IPS-18a (cell line): ENCODE data around the gene PPP2R5C.
A peak's percentile ranks its signal among the peaks of the same experiment; 100 is the strongest.
"Not testable (repeated sequence)": the region's sequence is repeated elsewhere in the genome, so short reads cannot be mapped to it uniquely, and the experiment has no call there.

ENCODE experiments used
- H3K27ac ChIP-seq: one replicate; pipeline ENCODE4 v1.5.1; 2013; ENCODE audit warnings: low read length
- H3K27me3 ChIP-seq: one replicate; pipeline ENCODE4 v1.6.1; 2013; ENCODE audit warnings: mild to moderate bottlenecking, low read length; ENCODE audit not compliant: control insufficient read depth, insufficient read depth
- H3K36me3 ChIP-seq: one replicate; pipeline ENCODE4 v1.6.1; 2013; ENCODE audit warnings: low read depth, low read length; ENCODE audit not compliant: control insufficient read depth
- H3K4me1 ChIP-seq: one replicate; pipeline ENCODE4 v1.6.1; 2013; ENCODE audit warnings: low read depth, low read length; ENCODE audit not compliant: control insufficient read depth
- H3K4me3 ChIP-seq: one replicate; pipeline ENCODE4 v1.5.1; 2013; ENCODE audit warnings: low read length
- H3K9ac ChIP-seq: one replicate; pipeline ENCODE4 v1.6.1; 2013; ENCODE audit warnings: mild to moderate bottlenecking, low read length, moderate library complexity
- H3K9me3 ChIP-seq: one replicate; pipeline ENCODE4 v1.6.1; 2013; ENCODE audit warnings: low read depth, low read length; ENCODE audit not compliant: control insufficient read depth

PPP2R5C gene

GRCh38 chr14:101761032-101761880, at the start of gene PPP2R5C:
PPP2R5C (plus strand) TSS chr14:101761709; CDS start chr14:101761894, 185 bp downstream.
- Histone ChIP-seq H3K27ac (no peak within 1 kb of the TSS), H3K36me3 (no peaks in the 10 kb centered on the region), H3K27me3 (peaks cover 39% of the 10 kb centered on the region), H3K9me3 (no peaks in the 10 kb centered on the region), H3K9ac (peak within 1 kb of the TSS; percentile 53), H3K4me3 (peak within 1 kb of the TSS; percentile 92), H3K4me1 (peaks cover 3% of the 10 kb centered on the region)

GRCh38 chr14:101711857-101712233, 49.7 kb upstream of the PPP2R5C start:
- H3K36me3 ChIP-seq, H3K4me3 ChIP-seq, H3K27ac ChIP-seq, H3K9ac ChIP-seq, H3K4me1 ChIP-seq, H3K27me3 ChIP-seq, H3K9me3 ChIP-seq: not testable (repeated sequence)

GRCh38 chr14:101712341-101712740, 49.2 kb upstream of the PPP2R5C start:
- H3K4me3 ChIP-seq, H3K27ac ChIP-seq, H3K36me3 ChIP-seq, H3K4me1 ChIP-seq, H3K9me3 ChIP-seq, H3K9ac ChIP-seq, H3K27me3 ChIP-seq: not testable (repeated sequence)

GRCh38 chr14:101713091-101713490, 48.4 kb upstream of the PPP2R5C start:
- not testable (repeated sequence) for H3K36me3 ChIP-seq, H3K4me3 ChIP-seq, H3K9ac ChIP-seq, H3K27me3 ChIP-seq, H3K4me1 ChIP-seq, H3K9me3 ChIP-seq, H3K27ac ChIP-seq

GRCh38 chr14:101713621-101714349, 47.7 kb upstream of the PPP2R5C start:
- H3K36me3 ChIP-seq, result no peaks in the 10 kb centered on the region
- H3K9ac ChIP-seq, result no peak overlapping the region
- no peak overlapping the region for H3K27ac ChIP-seq
- H3K4me1 ChIP-seq, result peaks cover 6% of the 10 kb centered on the region
- no peaks in the 10 kb centered on the region for H3K27me3 ChIP-seq
- H3K4me3 ChIP-seq, result no peak overlapping the region
- no peaks in the 10 kb centered on the region for H3K9me3 ChIP-seq

GRCh38 chr14:101714394-101714793, 47.1 kb upstream of the PPP2R5C start:
- no peaks in the 10 kb centered on the region for H3K9me3 ChIP-seq
- no peak overlapping the region for H3K9ac ChIP-seq
- no peak overlapping the region for H3K27ac ChIP-seq
- no peaks in the 10 kb centered on the region for H3K36me3 ChIP-seq
- H3K4me3 ChIP-seq, result no peak overlapping the region
- H3K4me1 ChIP-seq, result peaks cover 6% of the 10 kb centered on the region
- no peaks in the 10 kb centered on the region for H3K27me3 ChIP-seq

GRCh38 chr14:101715210-101716076, 46.1 kb upstream of the PPP2R5C start:
- no peak overlapping the region for H3K4me3 ChIP-seq
- H3K9ac ChIP-seq, result no peak overlapping the region
- no peaks in the 10 kb centered on the region for H3K36me3 ChIP-seq
- no peak overlapping the region for H3K27ac ChIP-seq
- no peaks in the 10 kb centered on the region for H3K27me3 ChIP-seq
- H3K9me3 ChIP-seq, result no peaks in the 10 kb centered on the region
- H3K4me1 ChIP-seq, result peaks cover 6% of the 10 kb centered on the region

- no peaks in the 10 kb centered on the region for H3K27me3 ChIP-seq
- H3K36me3 ChIP-seq, result no peaks in the 10 kb centered on the region
- no peaks in the 10 kb centered on the region for H3K9me3 ChIP-seq
- no peak overlapping the region for H3K9ac ChIP-seq
- peaks cover 6% of the 10 kb centered on the region for H3K4me1 ChIP-seq
- no peak overlapping the region for H3K27ac ChIP-seq
- no peak overlapping the region for H3K4me3 ChIP-seq
Measured at GRCh38 chr14:101716077-101716950, 45.2 kb upstream of the PPP2R5C start.

- no peak overlapping the region for H3K27ac ChIP-seq
- H3K9me3 ChIP-seq, result no peaks in the 10 kb centered on the region
- H3K4me3 ChIP-seq, result no peak overlapping the region
- H3K36me3 ChIP-seq, result no peaks in the 10 kb centered on the region
- no peaks in the 10 kb centered on the region for H3K27me3 ChIP-seq
- no peak overlapping the region for H3K9ac ChIP-seq
- H3K4me1 ChIP-seq, result peaks cover 11% of the 10 kb centered on the region
Measured at GRCh38 chr14:101716956-101717662, 44.4 kb upstream of the PPP2R5C start.

GRCh38 chr14:101717663-101718490, 43.6 kb upstream of the PPP2R5C start:
- no peak overlapping the region for H3K9ac ChIP-seq
- no peaks in the 10 kb centered on the region for H3K9me3 ChIP-seq
- no peaks in the 10 kb centered on the region for H3K27me3 ChIP-seq
- no peak overlapping the region for H3K4me3 ChIP-seq
- H3K27ac ChIP-seq, result no peak overlapping the region
- peaks cover 13% of the 10 kb centered on the region for H3K4me1 ChIP-seq
- no peaks in the 10 kb centered on the region for H3K36me3 ChIP-seq
